H1 (cell line): ENCODE results near the gene IL2RA. TPM values are rescaled to one million over a fixed set of nuclear protein-coding genes. Genes with fewer than 3 reads are reported as not detected.

Experiments
- ATF3 ChIP-seq: IDR thresholded peaks from 2 replicates; pipeline ENCODE4 v1.6.1; 2011; ENCODE audit warnings: low read depth, mild to moderate bottlenecking, low read length; ENCODE audit not compliant: insufficient read depth
- FOSL1 ChIP-seq: IDR thresholded peaks from 2 replicates; pipeline ENCODE4 v1.6.1; 2011; ENCODE audit warnings: mild to moderate bottlenecking, low read depth, low read length, moderate library complexity; ENCODE audit not compliant: insufficient read depth
- GABPA ChIP-seq: IDR thresholded peaks from 2 replicates; pipeline ENCODE4 v1.6.1; 2011; ENCODE audit warnings: mild to moderate bottlenecking, low read length, moderate library complexity, borderline replicate concordance; ENCODE audit not compliant: insufficient read depth
- KDM4A ChIP-seq: IDR thresholded peaks from one replicate; pipeline ENCODE4 v1.7.1; 2012; ENCODE audit warnings: low read depth, mild to moderate bottlenecking, moderate library complexity, low read length, inconsistent platforms; ENCODE audit not compliant: severe bottlenecking
- RAD21 ChIP-seq, 2 experiments: IDR thresholded peaks in 1 of 2; conservative IDR thresholded peaks in 1 of 2; 2 replicates each; pipeline ENCODE4 v1.6.1; 2011; ENCODE audit warnings: low read depth in 2 of 2, low read length in 2 of 2, improper control_type of control experiment in 1 of 2, inconsistent platforms in 1 of 2, mild to moderate bottlenecking in 1 of 2, moderate library complexity in 1 of 2
- polyA plus RNA-seq, 7 experiments: library from polyadenylated mRNA; depleted of rRNA in 3 of 7; stranded (reverse) in 5 of 7; unstranded in 2 of 7; fragments of >200 nt in 5 of 7; fragments of 200-250 nt in 2 of 7; gene quantifications; 1 replicate in 5 of 7; 2 replicates in 1 of 7; 4 replicates in 1 of 7; pipeline versions ENCODE4 v1.2.1 to v1.2.3, GENCODE V29; 2011 to 2013; ENCODE audit warnings: missing spikeins in 2 of 7, mixed read lengths in 2 of 7
- total RNA-seq: library from RNA; stranded (reverse); fragmentation: NEBNext Ultra II Directional; extraction: Animal tissue kit (Norgen Biotek cat#: 25700); gene quantifications from 2 replicates; pipeline ENCODE4 v1.2.1, GENCODE V29; 2021
- TF ChIP-seq, protein P1 (sequence below): IDR thresholded peaks from 2 replicates; pipeline ENCODE4 v1.6.1; 2011; ENCODE audit warnings: low read length, improper control_type of control experiment

The IL2RA gene
- total and polyA plus RNA-seq, 2 of the 8 experiments (the other 6 are each of a cell fraction or from before 2014, with no cell fraction given): not detected

- no peak for TF ChIP-seq RAD21 (IDR thresholded peaks at IDR 0.05 in 1 of 2, conservative IDR thresholded peaks at IDR 0.05 in 1 of 2; ENCODE audit: low read depth in 2 of 2, low read length in 2 of 2)
- no peak for TF ChIP-seq ATF3
- no peak for TF ChIP-seq KDM4A
- TF ChIP-seq GABPA: no peak
- no peak for TF ChIP-seq FOSL1
- TF ChIP-seq, protein P1, sequence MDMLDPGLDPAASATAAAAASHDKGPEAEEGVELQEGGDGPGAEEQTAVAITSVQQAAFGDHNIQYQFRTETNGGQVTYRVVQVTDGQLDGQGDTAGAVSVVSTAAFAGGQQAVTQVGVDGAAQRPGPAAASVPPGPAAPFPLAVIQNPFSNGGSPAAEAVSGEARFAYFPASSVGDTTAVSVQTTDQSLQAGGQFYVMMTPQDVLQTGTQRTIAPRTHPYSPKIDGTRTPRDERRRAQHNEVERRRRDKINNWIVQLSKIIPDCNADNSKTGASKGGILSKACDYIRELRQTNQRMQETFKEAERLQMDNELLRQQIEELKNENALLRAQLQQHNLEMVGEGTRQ: no peak
Observed at GRCh38 chr10:6044751-6045313, 17.3 kb downstream of the IL2RA start (continued).
